ENCODE data around the gene PDGFA.

Gene PDGFA

DNA sequence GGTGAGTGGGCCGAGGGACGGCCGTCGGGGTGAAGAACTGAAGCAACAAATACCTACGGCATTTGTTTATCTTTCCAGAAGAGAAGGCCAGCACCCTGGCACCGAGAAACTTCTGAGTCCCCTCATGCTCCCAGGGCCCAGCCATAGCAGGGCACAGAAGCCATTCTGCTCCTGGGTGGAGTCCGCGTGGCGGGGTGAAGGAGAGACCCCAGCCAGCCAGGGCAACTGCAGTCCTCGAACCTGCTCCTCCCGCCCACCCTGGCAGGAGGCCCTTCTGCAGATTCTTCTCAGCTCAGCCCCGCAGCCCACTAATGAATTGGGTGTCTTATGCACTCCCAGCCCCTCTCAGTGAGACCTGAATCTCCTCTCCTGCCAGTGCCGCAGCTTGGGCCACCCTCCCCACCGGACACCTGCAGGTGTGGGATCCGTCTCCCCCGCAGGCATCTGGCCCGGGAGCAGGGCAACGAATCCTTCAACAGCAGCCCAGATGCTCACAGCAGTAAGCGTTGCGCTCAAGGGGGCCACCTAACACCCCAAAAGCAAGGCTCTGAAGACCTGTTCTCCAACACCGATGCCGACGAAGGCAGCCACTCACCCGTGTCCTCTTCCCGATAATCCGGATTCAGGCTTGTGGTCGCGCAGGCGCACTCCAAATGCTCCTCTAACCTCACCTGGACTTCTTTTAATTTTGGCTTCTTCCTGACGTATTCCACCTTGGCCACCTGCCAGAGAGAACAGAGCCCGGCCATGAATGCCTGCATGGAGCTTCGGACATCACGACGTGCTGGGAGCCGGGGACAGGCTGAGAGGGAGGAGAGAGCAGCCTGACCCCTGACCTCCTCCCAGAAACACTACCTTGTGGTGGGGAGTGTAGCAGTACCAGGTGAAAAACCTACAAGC lies 18.9 kb downstream of the PDGFA start:
- no peak for DNase-seq

DNA sequence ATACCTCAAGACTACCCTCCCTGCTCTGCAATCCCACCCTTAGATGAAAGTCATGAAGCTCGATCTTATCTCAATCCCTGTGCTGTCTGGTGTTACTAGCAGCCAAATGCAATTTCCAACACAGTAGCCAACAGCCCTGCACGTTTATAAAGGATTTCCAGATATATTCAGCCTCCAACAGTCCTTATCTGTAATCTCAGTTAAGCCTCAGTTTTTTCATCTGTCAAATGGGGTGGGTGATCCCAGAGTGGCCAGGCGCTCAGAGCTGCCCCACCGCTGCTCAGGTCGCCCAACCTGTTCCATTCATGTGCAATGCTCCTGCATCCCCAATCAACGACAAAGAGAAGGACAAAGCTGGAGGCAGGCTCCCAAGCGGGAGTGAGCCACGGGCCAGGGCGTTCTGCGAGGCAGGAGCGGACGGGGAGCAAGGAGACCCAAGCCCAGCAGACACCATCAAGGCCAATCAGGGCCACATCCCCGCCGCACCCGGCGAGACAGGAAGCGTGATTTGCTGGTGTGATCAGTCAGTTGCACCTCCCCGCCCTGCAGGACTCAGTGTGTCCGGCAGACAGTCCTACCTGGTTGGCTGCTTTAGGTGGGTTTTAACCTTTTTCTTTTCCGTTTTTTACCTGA lies 19.7 kb downstream of the PDGFA start:
- DNase-seq = no peak

DNA sequence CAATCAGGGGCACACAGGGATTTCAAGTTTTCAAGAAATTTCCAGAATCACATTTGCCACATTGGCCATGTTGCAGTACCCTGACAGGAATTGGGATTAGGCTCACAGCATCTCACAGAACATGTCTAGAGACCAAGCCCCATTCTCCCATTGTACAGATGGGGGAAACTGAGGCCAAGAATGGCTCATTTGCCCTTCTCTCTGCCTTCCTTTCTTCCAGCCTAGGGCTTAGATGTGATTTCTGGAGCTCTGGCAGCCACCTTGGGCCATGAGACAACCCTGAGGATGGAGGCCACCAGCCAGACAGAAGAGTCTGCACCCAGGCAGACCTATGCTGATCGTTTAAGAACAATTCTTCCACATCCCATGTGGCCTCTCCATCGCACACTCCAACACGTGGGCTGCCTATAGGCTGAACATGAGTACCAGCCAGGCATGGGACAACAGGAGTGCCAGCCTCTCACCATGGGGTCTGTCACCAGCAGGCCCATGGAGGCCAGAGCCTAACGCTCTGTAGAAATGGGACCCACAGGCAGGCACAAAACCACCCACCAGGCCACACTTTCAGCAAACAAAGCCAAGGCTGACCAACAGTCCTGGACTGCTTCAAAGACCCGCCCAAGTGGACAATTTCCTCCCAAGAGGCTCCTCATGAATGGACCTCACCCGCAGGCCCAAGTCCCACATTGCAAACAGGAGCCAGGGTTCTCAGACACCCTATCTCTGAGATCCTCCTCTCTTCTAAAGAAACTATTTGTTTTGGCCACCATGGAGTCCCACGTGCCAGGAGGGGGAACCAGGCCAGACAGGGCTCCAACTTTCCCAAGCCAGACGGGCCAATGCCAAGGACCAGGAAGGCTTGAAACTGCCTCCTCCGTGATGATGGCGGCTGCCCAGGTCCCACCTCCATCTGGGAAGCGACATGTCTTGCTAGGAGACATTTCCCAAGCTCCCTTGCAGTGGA lies 20.7 kb downstream of the PDGFA start:
- no peak for DNase-seq

DNA sequence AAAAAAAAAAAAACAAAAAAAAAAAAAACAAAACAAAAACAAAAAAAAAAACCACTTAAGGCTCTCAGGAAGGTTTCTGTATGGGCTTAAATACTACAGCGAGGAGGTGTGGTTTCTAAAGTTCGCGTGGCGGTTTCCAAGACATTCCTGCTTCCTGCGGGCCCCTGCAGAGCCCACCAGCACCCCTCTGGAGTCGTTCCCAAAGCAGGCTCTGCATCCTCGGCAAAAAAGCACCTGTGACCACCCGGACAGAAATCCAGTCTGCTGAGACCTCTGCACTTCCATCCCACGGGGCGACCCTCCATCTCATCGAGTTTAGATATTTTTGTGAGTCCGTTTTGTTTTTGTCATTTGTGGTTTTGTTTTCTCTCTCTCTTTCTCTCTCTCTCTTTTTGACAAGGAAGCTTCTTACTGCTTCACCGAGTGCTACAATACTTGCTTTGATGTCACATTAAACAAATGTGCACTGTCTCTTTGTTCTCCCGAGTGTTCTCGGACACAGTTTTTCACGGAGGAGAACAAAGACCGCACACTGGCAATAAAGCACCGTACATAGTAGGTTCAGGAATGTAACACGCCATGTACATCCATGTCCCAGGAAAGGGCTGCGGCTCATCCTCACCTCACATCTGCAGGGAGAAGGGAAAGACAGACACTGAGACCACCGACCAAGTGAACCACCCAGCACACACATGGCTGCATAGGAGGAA lies 21.5 kb downstream of the PDGFA start:
- DNase-seq = no peak

DNA sequence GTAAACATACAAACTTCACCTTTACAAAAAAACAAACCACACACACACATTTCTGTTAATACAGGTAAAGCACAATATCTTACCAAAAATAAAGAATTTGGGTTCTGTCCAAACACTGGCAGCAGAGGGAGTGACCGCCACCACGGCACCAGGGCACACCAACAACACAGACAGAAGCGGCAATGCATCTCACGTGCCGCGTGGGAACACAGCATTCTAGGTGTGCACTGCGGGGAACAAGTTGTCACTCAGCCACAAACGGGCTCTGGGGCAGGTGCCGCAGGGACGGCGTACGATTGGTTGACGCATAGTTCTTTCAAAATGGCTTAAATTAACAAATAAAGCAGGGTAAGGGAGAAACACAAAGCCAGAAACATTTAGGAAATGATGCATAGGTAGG lies 22.3 kb downstream of the PDGFA start:
- DNase-seq = no peak

DNA sequence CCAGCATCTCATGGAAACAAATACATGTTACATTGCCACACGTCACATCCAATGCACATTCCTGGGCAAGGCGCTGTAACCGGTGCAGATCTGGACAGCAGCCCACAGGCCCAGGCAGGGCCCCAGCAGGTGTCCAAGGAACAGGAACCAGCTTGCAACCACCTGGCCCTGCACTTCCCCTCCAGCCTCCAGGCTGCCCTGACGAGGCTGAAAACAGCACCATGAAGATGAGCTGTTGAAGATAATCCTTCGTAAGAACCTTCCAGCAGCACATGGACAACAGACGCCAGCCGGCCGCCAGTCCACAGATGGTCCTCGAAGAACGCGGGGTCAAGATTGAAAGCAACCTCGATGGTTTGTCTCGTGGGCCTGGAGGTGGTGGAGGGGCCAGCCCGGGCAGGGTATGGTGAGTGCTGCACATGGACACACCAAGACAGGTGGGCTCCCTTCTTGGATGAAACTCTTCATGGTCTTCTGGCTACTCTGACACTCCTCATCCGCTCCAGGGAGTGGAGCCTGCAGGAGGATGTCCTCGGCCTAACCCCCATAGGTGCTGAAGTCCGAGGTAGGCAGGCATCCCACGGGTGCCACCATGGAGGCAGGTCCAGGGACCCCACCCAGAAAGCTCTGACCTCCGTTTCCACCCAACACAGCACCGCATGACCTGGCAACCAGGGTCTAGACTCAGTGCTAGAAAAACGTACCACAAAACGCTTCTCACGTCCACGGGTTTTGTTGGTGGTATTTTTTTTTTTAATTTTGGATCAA lies 22.9 kb downstream of the PDGFA start:
- DNase-seq = no peak

DNA sequence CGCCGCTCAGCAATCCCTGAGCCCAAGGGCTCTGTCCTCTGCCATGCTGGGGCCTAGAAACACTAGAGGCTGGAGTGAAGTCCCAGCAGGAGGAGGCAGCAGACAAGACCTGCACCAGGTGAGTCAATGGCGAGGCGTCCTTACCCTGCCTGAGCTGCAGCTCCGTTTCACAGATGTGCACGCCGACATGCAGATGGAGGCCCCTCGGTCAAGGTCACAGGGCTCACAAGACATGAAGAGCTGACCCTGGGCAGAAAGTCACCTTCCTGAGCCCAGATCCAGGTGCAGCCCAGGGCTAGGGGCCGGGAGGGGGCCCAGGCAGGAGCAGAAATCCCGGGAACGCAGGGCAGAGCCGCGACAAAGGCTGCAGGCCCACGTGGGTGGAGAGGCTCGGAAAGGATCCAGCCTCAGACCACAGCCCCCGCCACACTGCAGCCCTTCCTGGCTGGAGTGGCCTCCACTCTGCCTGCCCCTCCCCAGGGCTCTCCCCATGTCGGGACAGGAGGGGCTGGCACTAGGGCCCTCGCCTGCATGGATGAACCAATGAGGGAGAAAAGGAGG lies 23.8 kb downstream of the PDGFA start:
- DNase-seq = no peak

DNA sequence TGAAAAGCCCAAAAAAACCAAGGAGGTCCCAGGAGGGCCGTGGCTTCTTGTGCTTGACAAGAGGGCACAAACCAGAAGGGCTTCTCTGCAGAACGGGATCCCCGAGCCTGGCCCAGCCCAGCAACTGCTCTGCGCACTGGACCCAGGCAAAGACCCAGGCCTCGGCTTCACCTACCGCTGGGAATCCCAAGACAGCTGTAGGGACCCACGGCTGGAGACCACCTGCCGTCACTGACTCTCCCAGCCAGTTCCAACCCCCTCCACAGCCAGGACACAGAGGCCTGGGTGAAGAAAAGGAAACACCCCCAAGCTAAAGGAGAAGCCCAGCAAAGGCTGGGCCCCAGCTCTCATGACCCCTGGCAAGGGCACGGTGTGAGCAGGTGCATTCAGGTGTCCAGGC lies 24.3 kb downstream of the PDGFA start:
- DNase-seq = no peak

DNA sequence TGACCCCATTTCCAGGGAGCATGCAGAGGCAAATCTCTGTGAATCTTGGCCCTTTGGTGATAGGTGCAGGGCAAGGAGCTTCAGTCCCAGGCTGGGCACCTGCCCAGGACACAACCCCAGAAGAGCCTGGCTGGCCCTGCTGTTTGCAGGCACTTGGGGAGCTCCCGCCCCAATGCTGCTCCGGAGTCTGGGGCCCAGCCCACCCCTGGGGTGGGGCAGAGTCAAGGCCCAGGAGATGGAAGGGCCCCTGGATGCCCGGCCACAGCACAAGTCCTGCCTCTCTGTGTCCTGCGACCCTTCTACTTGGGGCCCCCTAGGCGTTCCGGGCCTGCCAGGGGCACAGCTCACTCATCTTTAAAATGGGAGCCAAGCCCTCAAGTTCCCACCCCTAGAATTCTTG lies 24.7 kb downstream of the PDGFA start:
- no peak for DNase-seq

DNA sequence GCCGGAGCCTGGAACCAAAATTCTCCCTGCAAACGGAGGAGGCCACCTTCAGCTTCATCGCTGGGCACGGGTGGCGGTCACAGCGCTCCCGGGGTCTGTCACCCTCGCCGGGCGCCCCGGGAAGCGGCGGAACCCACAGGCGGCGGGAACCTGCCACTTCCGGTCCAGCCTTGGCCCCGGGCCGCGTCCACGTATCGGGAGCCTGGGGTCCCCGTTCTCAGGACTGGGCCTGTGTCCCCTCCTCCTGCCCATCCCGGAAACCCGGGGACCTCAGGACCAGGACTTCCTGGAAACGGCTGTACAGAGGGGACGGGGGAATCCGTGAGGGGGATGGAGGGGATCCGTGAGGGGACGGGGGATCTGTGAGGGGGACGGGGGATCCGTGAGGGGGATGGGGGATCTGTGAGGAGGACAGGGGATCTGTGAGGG lies 25.4 kb downstream of the PDGFA start:
- no peak for DNase-seq

DNA sequence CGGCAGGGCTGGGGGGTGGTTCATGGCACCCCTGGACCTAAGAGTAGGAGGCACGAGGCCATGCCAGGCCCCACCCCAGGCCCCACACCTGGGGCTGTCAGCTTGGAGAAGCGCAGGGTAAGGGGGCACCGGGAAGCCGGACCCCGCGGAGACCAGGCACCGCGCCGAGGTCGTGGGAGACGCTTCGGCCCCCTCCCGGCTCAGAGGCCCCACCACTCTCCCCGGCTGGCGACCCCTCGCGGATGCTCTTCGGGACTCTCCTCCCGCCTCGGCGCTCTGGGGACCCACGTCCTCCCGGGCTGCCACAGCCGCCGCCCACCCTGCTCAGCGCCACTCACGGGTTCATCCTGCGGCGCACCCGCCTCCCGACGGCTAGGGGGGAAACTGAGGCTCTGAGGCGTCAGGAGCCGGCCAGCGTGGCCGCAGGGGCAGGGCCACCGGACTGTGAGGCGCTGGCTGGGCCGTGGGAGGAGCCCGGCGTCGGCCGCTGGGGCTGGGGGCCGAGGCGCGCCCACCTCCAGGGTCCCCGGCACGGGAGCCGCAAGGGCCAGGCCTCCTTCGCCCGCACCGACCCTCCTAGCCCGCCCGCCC lies 25.9 kb downstream of the PDGFA start:
- DNase-seq = no peak

DNA sequence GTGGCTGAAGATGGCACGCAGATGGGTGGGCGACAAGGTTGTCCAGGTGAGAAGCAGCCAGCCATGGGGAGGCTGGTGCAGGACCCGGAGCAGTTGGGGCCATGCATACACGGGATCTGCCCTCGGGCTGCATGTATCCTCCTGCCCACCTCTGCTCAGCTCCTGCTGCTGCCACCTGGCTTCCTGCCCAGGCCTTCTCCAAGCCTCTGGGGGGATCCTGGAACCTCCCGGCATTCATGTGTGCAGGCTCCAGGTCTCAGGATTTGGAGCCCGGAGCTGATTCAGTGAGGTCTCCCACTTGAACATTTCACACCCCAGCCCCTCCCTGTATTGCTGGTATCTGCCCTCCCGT lies 27.0 kb downstream of the PDGFA start:
- no peak for DNase-seq

DNA sequence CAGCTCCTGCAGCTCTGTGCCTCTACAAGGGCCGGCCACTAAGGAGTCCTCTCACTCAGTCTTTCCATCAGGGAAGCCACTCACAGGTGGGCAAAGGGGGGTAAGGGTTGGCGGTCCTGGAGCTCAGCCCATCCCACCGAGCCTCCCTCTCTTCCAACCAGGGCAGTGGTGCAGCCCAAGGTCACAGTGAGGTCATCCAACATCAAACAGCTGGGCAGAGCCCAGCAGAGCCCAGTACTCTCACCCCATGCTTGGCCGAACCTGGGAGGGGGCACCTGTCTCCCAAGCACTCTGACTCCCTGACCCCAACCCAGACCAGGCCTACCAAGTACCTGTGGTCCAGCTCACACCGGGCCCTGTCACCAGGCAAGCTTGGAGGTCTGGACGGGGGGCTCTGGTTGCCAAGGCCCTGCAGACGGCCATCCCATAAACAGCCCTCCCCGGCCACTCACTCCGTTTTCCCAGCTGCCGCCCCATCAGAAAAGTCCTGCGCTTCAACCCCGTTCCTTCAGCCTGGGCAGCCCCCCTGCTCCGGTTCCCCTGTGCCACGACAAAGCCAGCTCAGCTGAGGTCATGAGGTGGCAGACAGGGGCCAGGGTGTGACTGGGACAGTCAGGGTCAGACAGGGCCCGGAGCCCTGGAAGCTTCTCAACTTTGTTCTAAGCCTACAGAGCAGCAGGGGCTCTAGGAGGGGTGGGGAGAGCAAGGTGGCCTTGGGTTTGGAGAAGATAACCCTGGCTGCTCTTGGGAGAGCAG lies 27.5 kb downstream of the PDGFA start:
- no peak for DNase-seq

DNA sequence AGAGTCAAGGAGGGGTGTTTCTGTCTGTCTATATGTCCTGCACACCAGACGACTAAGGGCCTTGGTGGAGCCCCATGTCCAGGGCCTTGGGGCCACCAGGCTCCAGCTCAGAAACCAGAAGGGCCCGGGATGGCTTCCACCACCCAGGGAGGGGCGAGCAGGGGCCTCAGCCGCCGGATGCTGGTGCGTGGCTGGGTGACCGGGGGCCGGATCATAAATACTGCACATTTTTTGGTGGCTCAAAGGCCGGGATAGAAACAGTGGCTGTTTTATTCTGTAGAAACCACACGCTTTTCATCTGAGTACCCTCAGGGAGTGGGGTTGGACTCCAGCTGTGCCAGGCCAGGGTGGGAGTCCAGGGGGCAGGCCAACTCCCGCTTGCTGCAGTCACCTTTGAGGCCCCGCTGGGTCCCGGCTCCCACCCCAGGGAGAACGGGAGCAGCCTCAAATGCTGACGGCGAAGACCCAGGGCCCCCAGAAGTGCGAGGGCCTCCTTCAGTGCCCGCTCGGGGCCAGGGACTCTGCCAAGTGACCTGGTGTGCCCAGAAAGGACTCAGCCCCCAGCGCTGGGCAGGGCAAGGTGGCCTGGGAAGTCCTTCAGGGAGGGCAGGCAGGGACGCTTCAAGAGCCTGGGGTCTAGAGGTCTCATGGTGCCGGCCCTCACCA lies 28.2 kb downstream of the PDGFA start:
- no peak for DNase-seq

DNA sequence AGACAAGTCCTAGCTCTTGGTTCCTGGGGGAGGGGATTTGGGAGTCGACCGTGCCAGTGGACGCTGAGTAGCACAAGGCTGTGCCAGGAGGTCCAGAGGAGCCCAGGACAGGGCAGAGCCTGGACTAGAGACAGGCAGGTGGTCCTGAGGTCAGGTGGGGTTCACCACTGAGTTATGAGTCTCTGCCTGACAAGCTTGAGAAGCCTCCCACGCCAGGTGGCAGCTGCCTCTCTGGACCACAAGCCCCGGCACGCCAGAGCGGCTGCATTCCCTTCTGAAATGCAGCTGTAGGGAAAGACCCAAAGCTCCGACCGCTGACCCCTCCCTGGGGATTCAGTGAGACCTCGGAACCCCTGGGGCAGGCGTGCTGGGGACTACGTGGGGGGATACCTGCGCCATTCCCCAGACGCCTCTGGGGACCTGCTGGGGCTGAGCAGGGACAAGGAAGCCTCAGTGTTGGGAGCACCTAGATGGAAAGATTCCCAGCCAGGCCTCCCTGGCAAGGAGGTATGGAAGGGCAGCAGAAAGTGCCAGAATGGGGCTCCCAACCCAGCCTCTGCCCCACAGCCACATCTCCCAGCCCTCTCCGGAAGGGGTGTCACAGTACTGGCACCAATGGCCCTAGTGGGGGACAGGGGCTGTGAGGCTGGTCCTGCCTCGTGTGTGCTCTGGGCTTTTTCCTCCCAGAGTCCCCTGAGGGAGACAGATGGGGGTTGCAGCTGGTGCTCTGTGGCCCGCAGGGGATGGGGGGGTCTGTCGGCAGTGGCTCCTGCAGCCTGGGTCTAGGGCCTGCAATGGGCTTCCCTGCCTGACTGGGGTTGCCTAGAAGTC lies 29.0 kb downstream of the PDGFA start:
- DNase-seq = no peak

DNA sequence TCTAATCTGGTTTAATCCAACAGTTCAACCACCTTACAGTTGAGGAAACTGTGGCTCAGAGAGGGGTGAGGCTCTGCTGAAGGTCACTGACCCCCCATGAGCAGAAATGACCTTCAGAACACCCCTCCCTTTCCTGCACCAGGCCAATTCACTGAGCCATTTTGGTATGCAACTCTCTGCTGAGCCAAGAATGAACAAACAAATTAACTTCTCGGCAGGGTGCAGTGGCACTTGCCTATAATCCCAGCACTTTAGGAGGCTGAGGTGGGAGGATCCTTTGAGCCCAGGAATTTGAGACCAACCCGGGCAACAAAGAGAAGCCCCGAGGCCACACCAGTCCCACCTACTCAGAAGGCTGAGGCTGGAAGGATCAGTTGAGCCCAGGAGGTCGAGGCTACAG lies 29.8 kb downstream of the PDGFA start:
- no peak for DNase-seq

DNA sequence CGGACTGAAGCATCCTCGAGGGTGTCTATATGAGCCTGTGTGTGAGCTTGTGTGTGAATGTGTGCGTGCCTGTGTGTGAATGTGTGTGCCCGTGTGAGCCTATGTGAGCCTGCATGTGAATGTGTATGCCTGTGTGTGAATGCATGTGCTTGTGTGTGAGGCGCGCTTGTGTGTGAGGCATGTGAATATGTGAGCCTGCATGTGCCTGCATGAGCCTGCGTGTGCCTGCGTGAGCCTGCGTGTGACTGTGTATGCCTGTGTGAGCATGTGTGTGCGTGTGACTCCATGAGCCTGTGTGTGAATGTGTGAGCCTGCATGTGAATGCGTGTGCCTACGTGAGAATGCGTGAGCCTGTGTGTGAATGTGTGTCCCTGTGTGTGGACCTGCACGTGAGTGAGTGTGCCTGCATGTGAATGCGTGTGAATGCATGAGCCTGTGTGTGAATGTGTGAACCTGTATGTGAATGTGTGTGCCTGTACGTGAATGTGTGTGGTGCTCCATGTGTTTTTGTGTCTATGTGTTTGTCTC lies 33.4 kb downstream of the PDGFA start:
- no peak for DNase-seq

Data from NCI-H226 (cell line).